IPS-18c (cell line): ENCODE measurements around the gene GOLGA6L4.
"Not testable (repeated sequence)": the region's sequence is repeated elsewhere in the genome, so short reads cannot be mapped to it uniquely, and the experiment has no call there.

Source experiments
- H3K4me3 ChIP-seq: 2 replicates; pipeline ENCODE4 v1.7.0; 2013; ENCODE audit warnings: low read depth, mild to moderate bottlenecking, low read length, moderate library complexity; ENCODE audit not compliant: insufficient read depth
- H3K9me3 ChIP-seq: one replicate; pipeline ENCODE4 v1.6.1; 2013; ENCODE audit warnings: mild to moderate bottlenecking, low read length, moderate library complexity; ENCODE audit not compliant: control insufficient read depth, insufficient read depth

The GOLGA6L4 gene, protein sequence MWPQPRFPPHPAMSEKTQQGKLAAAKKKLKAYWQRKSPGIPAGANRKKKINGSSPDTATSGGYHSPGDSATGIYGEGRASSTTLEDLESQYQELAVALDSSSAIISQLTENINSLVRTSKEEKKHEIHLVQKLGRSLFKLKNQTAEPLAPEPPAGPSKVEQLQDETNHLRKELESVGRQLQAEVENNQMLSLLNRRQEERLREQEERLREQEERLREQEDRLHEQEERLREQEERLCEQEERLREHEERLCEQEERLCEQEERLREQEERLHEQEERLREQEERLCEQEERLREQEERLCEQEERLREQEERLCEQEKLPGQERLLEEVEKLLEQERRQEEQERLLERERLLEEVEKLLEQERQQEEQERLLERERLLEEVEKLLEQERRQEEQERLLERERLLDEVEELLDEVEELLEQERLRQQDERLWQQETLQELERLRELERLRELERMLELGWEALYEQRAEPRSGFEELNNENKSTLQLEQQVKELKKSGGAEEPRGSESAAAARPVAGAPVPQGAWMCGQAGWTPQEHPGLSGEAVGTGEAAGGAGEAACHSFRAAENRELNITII

DNA sequence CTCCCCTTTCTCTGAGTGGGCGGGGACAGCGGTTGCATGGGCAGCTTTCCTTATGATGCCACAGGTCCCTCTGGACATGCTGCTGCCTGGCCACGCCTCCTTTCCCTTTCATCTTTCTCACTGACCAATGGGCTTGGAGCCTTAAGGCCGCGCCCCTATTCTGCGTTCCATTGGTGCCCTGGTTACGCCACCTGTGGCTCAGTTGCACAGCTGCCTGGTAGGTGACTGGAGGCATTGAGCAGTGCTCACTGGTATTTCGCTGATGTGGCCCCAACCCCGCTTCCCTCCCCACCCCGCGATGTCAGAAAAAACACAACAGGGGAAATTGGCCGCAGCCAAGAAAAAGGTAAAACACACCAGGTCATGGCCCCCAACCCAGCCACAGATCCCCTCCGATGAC is at the start of gene GOLGA6L4:
Gene GOLGA6L4 (plus strand): TSS at position 201 of the 400 bp plus-strand sequence. CDS start 62 bp downstream, at position 263.
- H3K4me3 ChIP-seq, H3K9me3 ChIP-seq: not testable (repeated sequence)

GRCh38 chr15:84192982-84193381 is 42.6 kb upstream of the GOLGA6L4 start:
- H3K4me3 ChIP-seq, H3K9me3 ChIP-seq: not testable (repeated sequence)

DNA sequence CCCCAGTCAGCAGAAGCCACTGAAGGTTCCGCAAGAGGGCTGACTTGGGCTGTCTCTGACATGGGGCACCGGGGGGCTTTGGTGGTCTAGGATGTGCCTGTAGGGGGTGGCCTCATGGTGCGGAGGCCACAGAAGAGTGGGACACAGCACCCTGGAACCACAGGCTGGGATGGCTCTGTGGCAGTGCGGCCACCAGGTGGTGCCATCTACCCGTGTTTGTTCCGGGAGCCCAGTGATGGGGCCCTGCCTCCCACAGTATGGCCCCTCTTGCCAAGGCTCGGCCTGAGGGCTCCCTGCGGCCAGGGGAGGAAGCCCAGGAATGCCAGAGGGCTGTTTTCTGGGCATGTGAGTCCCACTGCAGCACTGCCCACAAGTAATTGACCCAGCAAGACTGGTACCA is 40.0 kb upstream of the GOLGA6L4 start:
- not testable (repeated sequence) for H3K9me3 ChIP-seq, H3K4me3 ChIP-seq

- not testable (repeated sequence) for H3K9me3 ChIP-seq, H3K4me3 ChIP-seq
Observed at GRCh38 chr15:84196530-84197188, 38.9 kb upstream of the GOLGA6L4 start.

GRCh38 chr15:84199865-84200264 is 35.7 kb upstream of the GOLGA6L4 start:
- not testable (repeated sequence) for H3K9me3 ChIP-seq, H3K4me3 ChIP-seq

- not testable (repeated sequence) for H3K4me3 ChIP-seq, H3K9me3 ChIP-seq
Observed at GRCh38 chr15:84246441-84246840, 10.9 kb downstream of the GOLGA6L4 start.
